HG02884 (cell line): Measurements from ENCODE around the gene IFT80.

Experiments used
- ATAC-seq: cut with Tn5 transposase; IDR thresholded peaks from one replicate; pipeline ENCODE4 v1.9.1; 2021; ENCODE audit warnings: mild to moderate bottlenecking, moderate library complexity; ENCODE audit not compliant: unreplicated experiment

The IFT80 gene

GRCh38 chr3:160213191-160213590, 185.8 kb downstream of the IFT80 start:
- ATAC-seq = no peak

DNA sequence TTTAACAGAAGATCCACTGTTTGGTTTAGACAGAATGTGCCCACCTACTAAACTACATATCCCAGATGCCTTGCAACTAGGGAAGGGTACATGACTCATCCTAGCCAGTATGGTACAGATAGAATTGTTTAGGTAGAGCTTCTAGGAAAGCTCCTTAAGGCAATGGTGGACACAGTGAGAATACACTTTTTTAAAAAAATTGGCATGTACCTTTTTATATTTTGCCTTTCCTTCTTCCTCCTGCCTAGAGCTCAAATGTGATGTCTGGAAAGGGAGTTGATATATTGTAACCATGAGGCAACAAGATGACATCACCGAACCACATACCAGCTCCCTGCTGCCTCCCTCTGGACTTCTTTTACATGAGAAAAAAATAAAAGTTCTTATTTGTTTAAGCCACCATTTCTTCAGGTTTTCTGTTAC, 188.2 kb downstream of the IFT80 start:
- ATAC-seq = peak; percentile 59

GRCh38 chr3:160210341-160210740, 188.7 kb downstream of the IFT80 start:
- ATAC-seq = no peak
